GM23338 (cell line): ENCODE measurements around the gene RBPJL. TPM values are rescaled to one million over a fixed set of nuclear protein-coding genes. Genes with fewer than 3 reads are reported as not detected.

ENCODE experiments used
- ATAC-seq: fragments of 200-7000 bp; cut with Tn5 transposase; 3 replicates; pipeline ENCODE4 v1.9.1; 2020
- DNase-seq: peaks from one replicate; pipeline ENCODE4 v3.0.0-alpha.2; 2015; ENCODE audit warnings: low spot score
- H2AFZ ChIP-seq: fragments of 200-600 bp; sonication (generic); 2 replicates; pipeline ENCODE4 v1.8.0; 2016; ENCODE audit warnings: antibody characterized with exemption, mild to moderate bottlenecking, moderate library complexity
- H3F3A ChIP-seq: fragments of 200-600 bp; sonication (generic); replicated peaks from 2 replicates; pipeline ENCODE4 v1.8.0; 2017; ENCODE audit warnings: antibody characterized with exemption, mixed run types, low read depth
- H3K27ac ChIP-seq: fragments of 200-600 bp; sonication (generic); 2 replicates; pipeline ENCODE4 v1.6.1; 2016; ENCODE audit warnings: low read depth
- H3K27me3 ChIP-seq: fragments of 200-600 bp; sonication (generic); 2 replicates; pipeline ENCODE4 v1.8.0; 2016; ENCODE audit warnings: mild to moderate bottlenecking, mixed run types, moderate library complexity; ENCODE audit not compliant: insufficient read depth
- H3K36me3 ChIP-seq: fragments of 200-600 bp; sonication (generic); 2 replicates; pipeline ENCODE4 v1.8.0; 2016; ENCODE audit warnings: mild to moderate bottlenecking; ENCODE audit not compliant: insufficient read depth
- H3K4me1 ChIP-seq: fragments of 200-600 bp; sonication (generic); 2 replicates; pipeline ENCODE4 v1.8.0; 2016; ENCODE audit warnings: mild to moderate bottlenecking, moderate library complexity; ENCODE audit not compliant: insufficient read depth
- H3K4me2 ChIP-seq: fragments of 200-600 bp; sonication (generic); 2 replicates; pipeline ENCODE4 v1.7.1; 2017; ENCODE audit warnings: mixed run types
- H3K4me3 ChIP-seq: fragments of 200-600 bp; sonication (generic); 2 replicates; pipeline ENCODE4 v1.6.1; 2016; ENCODE audit warnings: mixed run types
- H3K79me2 ChIP-seq: fragments of 200-600 bp; sonication (generic); replicated peaks from 2 replicates; pipeline ENCODE4 v1.8.0; 2017; ENCODE audit warnings: mild to moderate bottlenecking; ENCODE audit not compliant: insufficient read depth
- H3K9me2 ChIP-seq: fragments of 200-600 bp; sonication (generic); 2 replicates; pipeline ENCODE4 v1.8.0; 2017; ENCODE audit not compliant: insufficient read depth
- H4K20me1 ChIP-seq: fragments of 200-600 bp; sonication (generic); replicated peaks from 2 replicates; pipeline ENCODE4 v1.8.0; 2017; ENCODE audit warnings: mild to moderate bottlenecking; ENCODE audit not compliant: insufficient read depth
- H3K27ac Mint-ChIP-seq: 2 replicates; pipeline ENCODE4 v1.8.0; 2020; ENCODE audit warnings: inconsistent platforms, mild to moderate bottlenecking, moderate library complexity, mixed read lengths
- H3K27me3 Mint-ChIP-seq: 3 replicates; pipeline ENCODE4 v1.8.0; 2022; ENCODE audit warnings: low read depth, mild to moderate bottlenecking, moderate library complexity, mixed read lengths, inconsistent platforms; ENCODE audit not compliant: insufficient read depth, poor library complexity
- H3K36me3 Mint-ChIP-seq: 3 replicates; pipeline ENCODE4 v1.8.0; 2021; ENCODE audit warnings: low read depth, mild to moderate bottlenecking, inconsistent platforms, moderate library complexity, mixed read lengths
- H3K4me1 Mint-ChIP-seq: 3 replicates; pipeline ENCODE4 v1.8.0; 2020; ENCODE audit warnings: mild to moderate bottlenecking, inconsistent platforms, mixed read lengths
- H3K4me3 Mint-ChIP-seq: 3 replicates; pipeline ENCODE4 v1.8.0; 2021; ENCODE audit warnings: moderate library complexity, mild to moderate bottlenecking, inconsistent platforms, mixed read lengths
- H3K9me3 Mint-ChIP-seq: 3 replicates; pipeline ENCODE4 v1.8.0; 2020; ENCODE audit warnings: moderate library complexity, mild to moderate bottlenecking, inconsistent platforms, mixed read lengths
- CREB1 ChIP-seq: fragments of 250-450 bp; sonication (Bioruptor Pico); IDR thresholded peaks from 2 replicates; pipeline ENCODE4 v1.5.0; 2020; ENCODE audit warnings: low read depth, mild to moderate bottlenecking, moderate library complexity
- EZH2 ChIP-seq: fragments of 200-600 bp; sonication (generic); IDR thresholded peaks from one replicate; pipeline ENCODE4 v1.8.0; 2017; ENCODE audit warnings: antibody characterized with exemption, mild to moderate bottlenecking, low read depth; ENCODE audit not compliant: unreplicated experiment
- EZH2phosphoT487 ChIP-seq: fragments of 200-600 bp; sonication (generic); IDR thresholded peaks from one replicate; pipeline ENCODE4 v1.8.1; 2018; ENCODE audit warnings: antibody characterized with exemption; ENCODE audit not compliant: unreplicated experiment
- JUNB ChIP-seq: IDR thresholded peaks from one replicate; pipeline ENCODE4 v1.6.1; 2016; ENCODE audit warnings: antibody characterized with exemption; ENCODE audit not compliant: unreplicated experiment
- NANOG ChIP-seq: IDR thresholded peaks from 2 replicates; pipeline ENCODE4 v1.6.1; 2016; ENCODE audit warnings: antibody characterized with exemption, borderline replicate concordance
- POLR2AphosphoS5 ChIP-seq: IDR thresholded peaks from 2 replicates; pipeline ENCODE4 v1.6.1; 2016; ENCODE audit warnings: antibody characterized with exemption, low read depth
- STAT1 ChIP-seq: IDR thresholded peaks from one replicate; pipeline ENCODE4 v1.6.1; 2016; ENCODE audit warnings: antibody characterized with exemption; ENCODE audit not compliant: unreplicated experiment
- ZNF114 ChIP-seq: fragments of 250-450 bp; sonication (Bioruptor Pico); IDR thresholded peaks from 2 replicates; pipeline ENCODE4 v1.5.0; 2020; ENCODE audit warnings: mild to moderate bottlenecking, moderate library complexity
- ZNF331 ChIP-seq: fragments of 250-450 bp; sonication (Bioruptor Pico); IDR thresholded peaks from 2 replicates; pipeline ENCODE4 v1.5.0; 2020; ENCODE audit warnings: low read depth, mild to moderate bottlenecking, moderate library complexity
- polyA plus RNA-seq: library from polyadenylated mRNA; unstranded; fragments of >200 nt; fragmentation: Nextera tagmentation; extraction: Ambion mirVana; gene quantifications from 2 replicates; pipeline ENCODE4 v1.2.1, GENCODE V29; 2016
- total RNA-seq: library from RNA; depleted of rRNA; stranded (reverse); fragments of >200 nt; shearing (Covaris generic); gene quantifications from 2 replicates; pipeline ENCODE4 v1.2.3, GENCODE V29; 2014
- TF ChIP-seq, protein P1 (sequence below): IDR thresholded peaks from one replicate; pipeline ENCODE4 v1.6.1; 2018; ENCODE audit warnings: antibody characterized with exemption; ENCODE audit not compliant: unreplicated experiment
- TF ChIP-seq, protein P2 (sequence below): fragments of 250-450 bp; sonication (Bioruptor Pico); IDR thresholded peaks from 2 replicates; pipeline ENCODE4 v1.5.0; 2020; ENCODE audit warnings: mild to moderate bottlenecking, moderate library complexity

The RBPJL gene
- total and polyA plus RNA-seq, 2 experiments from 2014 or later, result 0.44 to 0.66 TPM

DNA sequence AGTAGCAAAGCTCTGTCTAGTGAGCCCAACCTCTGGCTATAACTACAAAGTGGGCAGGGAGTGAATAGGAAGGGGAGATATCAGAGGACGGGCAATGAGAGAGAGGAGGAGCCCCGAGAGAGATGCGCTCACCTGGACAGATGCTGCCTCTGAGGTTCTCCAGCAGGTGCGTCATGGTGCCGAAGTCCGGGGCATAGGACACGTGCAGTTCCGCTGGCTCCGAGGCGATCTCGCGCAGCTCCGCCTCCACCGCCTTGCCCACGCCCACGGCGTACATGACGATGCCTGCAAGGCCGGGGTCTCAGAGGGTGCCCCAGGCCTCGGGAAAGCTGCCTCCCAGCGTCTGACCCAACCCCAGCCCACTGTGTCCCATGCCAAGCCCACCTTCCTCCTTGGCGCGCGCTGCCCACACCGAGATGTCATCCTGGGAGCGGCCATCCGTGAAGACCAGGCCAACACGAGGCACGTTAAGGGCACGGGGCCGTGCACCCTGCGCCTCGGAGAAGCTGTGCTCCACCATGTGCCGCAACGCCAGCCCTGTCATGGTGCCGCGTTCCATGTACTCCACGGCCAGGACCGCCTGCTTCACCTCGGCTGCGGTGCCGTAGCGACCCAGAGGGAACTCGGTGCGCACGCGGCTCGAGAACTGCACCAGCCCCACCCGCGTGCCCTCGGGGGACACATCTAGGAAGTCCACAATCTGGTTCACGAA lies 8.7 kb upstream of the RBPJL start:
- H3K4me3 Mint-ChIP-seq, result no peak overlapping the region
- Histone ChIP-seq H3K27me3 (peaks cover 18% of the 10 kb centered on the region), H3K36me3 (no peaks in the 10 kb centered on the region; the same call in 1 of the 2 replicates), H3K79me2 (no peaks in the 10 kb centered on the region), H3F3A (0 out of 2 replicates have a peak, but pooled peaks cover 4% of the 10 kb centered on the region), H3K4me2 (no peak overlapping the region), H2AFZ (no peak overlapping the region), H3K4me3 (no peak overlapping the region), H3K27ac (no peak overlapping the region), H3K4me1 (no peaks in the 10 kb centered on the region), H3K9me2 (no peaks in the 10 kb centered on the region), H4K20me1 (no peaks in the 10 kb centered on the region)
- H3K27ac Mint-ChIP-seq, result no peak overlapping the region
- H3K4me1 Mint-ChIP-seq, result peaks cover 2% of the 10 kb centered on the region; the same call in 2 of the 3 replicates
- no peak for TF ChIP-seq EZH2
- TF ChIP-seq CREB1 (CRISPR knock-in tag), result no peak
- TF ChIP-seq JUNB, result no peak
- TF ChIP-seq POLR2AphosphoS5, result no peak
- peaks cover 19% of the 10 kb centered on the region; the same call in 2 of the 3 replicates for H3K36me3 Mint-ChIP-seq
- H3K9me3 Mint-ChIP-seq, result peaks cover 24% of the 10 kb centered on the region
- DNase-seq (no peak), ATAC-seq (no peak)
- H3K27me3 Mint-ChIP-seq, result peaks cover 25% of the 10 kb centered on the region

DNA sequence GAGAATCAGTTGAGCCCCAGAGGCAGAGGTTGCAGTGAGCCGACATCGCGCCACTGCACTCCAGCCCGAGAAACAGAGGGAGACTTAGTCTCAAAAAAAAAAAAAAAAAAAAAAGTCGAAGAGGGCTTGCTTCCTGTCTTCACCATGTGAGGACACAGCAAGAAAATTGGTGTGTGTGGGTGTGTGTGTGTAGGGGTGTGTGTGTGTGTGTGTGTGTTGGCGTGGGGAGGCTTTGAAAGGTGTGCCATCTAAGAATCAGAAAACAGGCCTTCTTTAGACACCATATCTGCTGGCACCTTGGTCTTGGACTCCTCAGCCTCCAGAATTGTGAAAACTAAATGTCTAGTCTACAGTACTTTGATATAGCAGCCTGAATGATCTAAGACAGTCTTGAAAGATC lies 6.9 kb upstream of the RBPJL start:
- H3K4me1 Mint-ChIP-seq, result peaks cover 9% of the 10 kb centered on the region; the same call in 2 of the 3 replicates
- no peak overlapping the region for H3K4me3 Mint-ChIP-seq
- peaks cover 14% of the 10 kb centered on the region for H3K9me3 Mint-ChIP-seq
- Histone ChIP-seq H4K20me1 (no peaks in the 10 kb centered on the region), H3K9me2 (no peaks in the 10 kb centered on the region), H3K4me2 (no peak overlapping the region), H3K27ac (no peak overlapping the region), H3K4me3 (no peak overlapping the region), H3F3A (no peaks in the 10 kb centered on the region), H3K79me2 (no peaks in the 10 kb centered on the region), H2AFZ (no peak overlapping the region), H3K4me1 (no peaks in the 10 kb centered on the region), H3K36me3 (no peaks in the 10 kb centered on the region; the same call in 1 of the 2 replicates), H3K27me3 (peaks cover 5% of the 10 kb centered on the region; the same call in 1 of the 2 replicates)
- no peak for DNase-seq
- no peak overlapping the region for H3K27ac Mint-ChIP-seq
- H3K27me3 Mint-ChIP-seq, result peaks cover 18% of the 10 kb centered on the region
- no peak for ATAC-seq
- peaks cover 10% of the 10 kb centered on the region; the same call in 2 of the 3 replicates for H3K36me3 Mint-ChIP-seq
- no peak for TF ChIP-seq EZH2phosphoT487
- TF ChIP-seq JUNB, result no peak
- TF ChIP-seq ZNF114 (CRISPR knock-in tag), result no peak
- TF ChIP-seq EZH2, result no peak
- TF ChIP-seq, protein P1, sequence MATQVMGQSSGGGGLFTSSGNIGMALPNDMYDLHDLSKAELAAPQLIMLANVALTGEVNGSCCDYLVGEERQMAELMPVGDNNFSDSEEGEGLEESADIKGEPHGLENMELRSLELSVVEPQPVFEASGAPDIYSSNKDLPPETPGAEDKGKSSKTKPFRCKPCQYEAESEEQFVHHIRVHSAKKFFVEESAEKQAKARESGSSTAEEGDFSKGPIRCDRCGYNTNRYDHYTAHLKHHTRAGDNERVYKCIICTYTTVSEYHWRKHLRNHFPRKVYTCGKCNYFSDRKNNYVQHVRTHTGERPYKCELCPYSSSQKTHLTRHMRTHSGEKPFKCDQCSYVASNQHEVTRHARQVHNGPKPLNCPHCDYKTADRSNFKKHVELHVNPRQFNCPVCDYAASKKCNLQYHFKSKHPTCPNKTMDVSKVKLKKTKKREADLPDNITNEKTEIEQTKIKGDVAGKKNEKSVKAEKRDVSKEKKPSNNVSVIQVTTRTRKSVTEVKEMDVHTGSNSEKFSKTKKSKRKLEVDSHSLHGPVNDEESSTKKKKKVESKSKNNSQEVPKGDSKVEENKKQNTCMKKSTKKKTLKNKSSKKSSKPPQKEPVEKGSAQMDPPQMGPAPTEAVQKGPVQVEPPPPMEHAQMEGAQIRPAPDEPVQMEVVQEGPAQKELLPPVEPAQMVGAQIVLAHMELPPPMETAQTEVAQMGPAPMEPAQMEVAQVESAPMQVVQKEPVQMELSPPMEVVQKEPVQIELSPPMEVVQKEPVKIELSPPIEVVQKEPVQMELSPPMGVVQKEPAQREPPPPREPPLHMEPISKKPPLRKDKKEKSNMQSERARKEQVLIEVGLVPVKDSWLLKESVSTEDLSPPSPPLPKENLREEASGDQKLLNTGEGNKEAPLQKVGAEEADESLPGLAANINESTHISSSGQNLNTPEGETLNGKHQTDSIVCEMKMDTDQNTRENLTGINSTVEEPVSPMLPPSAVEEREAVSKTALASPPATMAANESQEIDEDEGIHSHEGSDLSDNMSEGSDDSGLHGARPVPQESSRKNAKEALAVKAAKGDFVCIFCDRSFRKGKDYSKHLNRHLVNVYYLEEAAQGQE, result no peak
- no peak for TF ChIP-seq ZNF331 (CRISPR knock-in tag)
- no peak for TF ChIP-seq NANOG
- TF ChIP-seq CREB1 (CRISPR knock-in tag), result no peak
- TF ChIP-seq, protein P2, sequence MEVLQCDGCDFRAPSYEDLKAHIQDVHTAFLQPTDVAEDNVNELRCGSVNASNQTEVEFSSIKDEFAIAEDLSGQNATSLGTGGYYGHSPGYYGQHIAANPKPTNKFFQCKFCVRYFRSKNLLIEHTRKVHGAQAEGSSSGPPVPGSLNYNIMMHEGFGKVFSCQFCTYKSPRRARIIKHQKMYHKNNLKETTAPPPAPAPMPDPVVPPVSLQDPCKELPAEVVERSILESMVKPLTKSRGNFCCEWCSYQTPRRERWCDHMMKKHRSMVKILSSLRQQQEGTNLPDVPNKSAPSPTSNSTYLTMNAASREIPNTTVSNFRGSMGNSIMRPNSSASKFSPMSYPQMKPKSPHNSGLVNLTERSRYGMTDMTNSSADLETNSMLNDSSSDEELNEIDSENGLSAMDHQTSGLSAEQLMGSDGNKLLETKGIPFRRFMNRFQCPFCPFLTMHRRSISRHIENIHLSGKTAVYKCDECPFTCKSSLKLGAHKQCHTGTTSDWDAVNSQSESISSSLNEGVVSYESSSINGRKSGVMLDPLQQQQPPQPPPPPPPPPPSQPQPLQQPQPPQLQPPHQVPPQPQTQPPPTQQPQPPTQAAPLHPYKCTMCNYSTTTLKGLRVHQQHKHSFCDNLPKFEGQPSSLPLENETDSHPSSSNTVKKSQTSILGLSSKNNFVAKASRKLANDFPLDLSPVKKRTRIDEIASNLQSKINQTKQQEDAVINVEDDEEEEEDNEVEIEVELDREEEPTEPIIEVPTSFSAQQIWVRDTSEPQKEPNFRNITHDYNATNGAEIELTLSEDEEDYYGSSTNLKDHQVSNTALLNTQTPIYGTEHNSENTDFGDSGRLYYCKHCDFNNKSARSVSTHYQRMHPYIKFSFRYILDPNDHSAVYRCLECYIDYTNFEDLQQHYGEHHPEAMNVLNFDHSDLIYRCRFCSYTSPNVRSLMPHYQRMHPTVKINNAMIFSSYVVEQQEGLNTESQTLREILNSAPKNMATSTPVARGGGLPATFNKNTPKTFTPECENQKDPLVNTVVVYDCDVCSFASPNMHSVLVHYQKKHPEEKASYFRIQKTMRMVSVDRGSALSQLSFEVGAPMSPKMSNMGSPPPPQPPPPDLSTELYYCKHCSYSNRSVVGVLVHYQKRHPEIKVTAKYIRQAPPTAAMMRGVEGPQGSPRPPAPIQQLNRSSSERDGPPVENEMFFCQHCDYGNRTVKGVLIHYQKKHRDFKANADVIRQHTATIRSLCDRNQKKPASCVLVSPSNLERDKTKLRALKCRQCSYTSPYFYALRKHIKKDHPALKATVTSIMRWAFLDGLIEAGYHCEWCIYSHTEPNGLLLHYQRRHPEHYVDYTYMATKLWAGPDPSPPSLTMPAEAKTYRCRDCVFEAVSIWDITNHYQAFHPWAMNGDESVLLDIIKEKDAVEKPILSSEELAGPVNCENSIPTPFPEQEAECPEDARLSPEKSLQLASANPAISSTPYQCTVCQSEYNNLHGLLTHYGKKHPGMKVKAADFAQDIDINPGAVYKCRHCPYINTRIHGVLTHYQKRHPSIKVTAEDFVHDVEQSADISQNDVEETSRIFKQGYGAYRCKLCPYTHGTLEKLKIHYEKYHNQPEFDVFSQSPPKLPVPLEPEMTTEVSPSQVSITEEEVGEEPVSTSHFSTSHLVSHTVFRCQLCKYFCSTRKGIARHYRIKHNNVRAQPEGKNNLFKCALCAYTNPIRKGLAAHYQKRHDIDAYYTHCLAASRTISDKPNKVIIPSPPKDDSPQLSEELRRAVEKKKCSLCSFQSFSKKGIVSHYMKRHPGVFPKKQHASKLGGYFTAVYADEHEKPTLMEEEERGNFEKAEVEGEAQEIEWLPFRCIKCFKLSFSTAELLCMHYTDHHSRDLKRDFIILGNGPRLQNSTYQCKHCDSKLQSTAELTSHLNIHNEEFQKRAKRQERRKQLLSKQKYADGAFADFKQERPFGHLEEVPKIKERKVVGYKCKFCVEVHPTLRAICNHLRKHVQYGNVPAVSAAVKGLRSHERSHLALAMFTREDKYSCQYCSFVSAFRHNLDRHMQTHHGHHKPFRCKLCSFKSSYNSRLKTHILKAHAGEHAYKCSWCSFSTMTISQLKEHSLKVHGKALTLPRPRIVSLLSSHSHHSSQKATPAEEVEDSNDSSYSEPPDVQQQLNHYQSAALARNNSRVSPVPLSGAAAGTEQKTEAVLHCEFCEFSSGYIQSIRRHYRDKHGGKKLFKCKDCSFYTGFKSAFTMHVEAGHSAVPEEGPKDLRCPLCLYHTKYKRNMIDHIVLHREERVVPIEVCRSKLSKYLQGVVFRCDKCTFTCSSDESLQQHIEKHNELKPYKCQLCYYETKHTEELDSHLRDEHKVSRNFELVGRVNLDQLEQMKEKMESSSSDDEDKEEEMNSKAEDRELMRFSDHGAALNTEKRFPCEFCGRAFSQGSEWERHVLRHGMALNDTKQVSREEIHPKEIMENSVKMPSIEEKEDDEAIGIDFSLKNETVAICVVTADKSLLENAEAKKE, result no peak
- TF ChIP-seq STAT1, result no peak
